Measurements from ENCODE around the gene TERT. TPM values are rescaled to one million over a fixed set of nuclear protein-coding genes. Genes with fewer than 3 reads are reported as not detected.
"Not testable (repeated sequence)": the region's sequence is repeated elsewhere in the genome, so short reads cannot be mapped to it uniquely, and the experiment has no call there.

TERT gene
- total RNA-seq, 1 experiment from 2014 or later, result 0.80 TPM

DNA sequence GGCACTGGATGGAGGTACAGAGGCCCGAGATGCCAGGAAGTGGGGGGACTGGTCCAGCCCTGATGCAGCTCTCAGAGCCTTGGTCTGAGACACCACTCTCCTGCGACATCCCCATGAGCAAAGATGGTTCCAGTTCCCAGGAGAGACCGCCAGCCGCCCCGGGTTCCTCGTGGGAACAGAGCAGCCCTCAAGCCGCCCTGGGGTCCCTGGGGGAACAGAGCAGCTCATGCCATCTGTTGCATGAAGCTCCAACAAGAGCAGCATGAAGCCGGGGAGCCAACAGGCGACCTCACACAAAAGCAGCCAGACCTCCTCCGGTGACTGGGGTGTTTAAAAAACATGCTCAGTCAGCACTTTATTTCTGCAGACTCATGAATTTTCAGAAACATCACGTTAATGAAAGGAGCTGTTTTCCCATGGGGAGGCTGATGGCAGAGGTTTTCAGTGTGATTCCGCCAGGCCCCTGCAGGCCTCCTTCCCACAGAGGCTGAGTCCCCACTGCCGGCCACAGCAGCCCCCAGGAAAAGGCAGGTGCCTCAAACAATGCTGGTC lies 63.4 kb downstream of the TERT start:
- Histone ChIP-seq H3K9ac (ENCODE audit: low read length) (no peak overlapping the region), H3K79me2 (ENCODE audit: low read length) (no peaks in the 10 kb centered on the region), H3K4me3 (ENCODE audit: low read length) (no peak overlapping the region), H3K4me1 (ENCODE audit: insufficient read depth, low read length) (peaks cover 13% of the 10 kb centered on the region), H3K27me3 (ENCODE audit: low read length) (no peaks in the 10 kb centered on the region; the same call in 1 of the 2 replicates), H3K4me2 (ENCODE audit: low read length) (no peak overlapping the region), H3F3A (ENCODE audit: low read length, unreplicated experiment) (no peaks in the 10 kb centered on the region), H3K9me3 (ENCODE audit: low read length) (0 out of 2 replicates have a peak, but pooled peaks cover 5% of the 10 kb centered on the region), H2AFZ (ENCODE audit: low read length) (no peak overlapping the region), H3K36me3 (ENCODE audit: low read depth, low read length) (no peaks in the 10 kb centered on the region), H3K9me2 (replicated peaks; ENCODE audit: low read length) (no peaks in the 10 kb centered on the region), H3K27ac (ENCODE audit: low read length) (no peak overlapping the region), H4K20me1 (ENCODE audit: low read length) (peaks cover 9% of the 10 kb centered on the region; the same call in 1 of the 2 replicates)
- BruUV-seq (replicated peaks), result no TSS peak
- ChIA-PET POLR2A (ENCODE audit: unreplicated experiment) (no interaction called here), CTCF (no interaction called here)
- TF ChIP-seq EZH2 (IDR thresholded peaks at IDR 0.05; ENCODE audit: low read length, unreplicated experiment) (no peak), EZH2phosphoT487 (IDR thresholded peaks at IDR 0.05; ENCODE audit: borderline replicate concordance, low read length) (no peak)
- TF ChIP-seq, protein P1, sequence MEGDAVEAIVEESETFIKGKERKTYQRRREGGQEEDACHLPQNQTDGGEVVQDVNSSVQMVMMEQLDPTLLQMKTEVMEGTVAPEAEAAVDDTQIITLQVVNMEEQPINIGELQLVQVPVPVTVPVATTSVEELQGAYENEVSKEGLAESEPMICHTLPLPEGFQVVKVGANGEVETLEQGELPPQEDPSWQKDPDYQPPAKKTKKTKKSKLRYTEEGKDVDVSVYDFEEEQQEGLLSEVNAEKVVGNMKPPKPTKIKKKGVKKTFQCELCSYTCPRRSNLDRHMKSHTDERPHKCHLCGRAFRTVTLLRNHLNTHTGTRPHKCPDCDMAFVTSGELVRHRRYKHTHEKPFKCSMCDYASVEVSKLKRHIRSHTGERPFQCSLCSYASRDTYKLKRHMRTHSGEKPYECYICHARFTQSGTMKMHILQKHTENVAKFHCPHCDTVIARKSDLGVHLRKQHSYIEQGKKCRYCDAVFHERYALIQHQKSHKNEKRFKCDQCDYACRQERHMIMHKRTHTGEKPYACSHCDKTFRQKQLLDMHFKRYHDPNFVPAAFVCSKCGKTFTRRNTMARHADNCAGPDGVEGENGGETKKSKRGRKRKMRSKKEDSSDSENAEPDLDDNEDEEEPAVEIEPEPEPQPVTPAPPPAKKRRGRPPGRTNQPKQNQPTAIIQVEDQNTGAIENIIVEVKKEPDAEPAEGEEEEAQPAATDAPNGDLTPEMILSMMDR (conservative IDR thresholded peaks at IDR 0.05; ENCODE audit: low read depth, low read length), result no peak
- intact Hi-C loops (cut with micrococcal nuclease), result no loop called here
- DNase-seq, result no peak
- ATAC-seq, result no peak

DNA sequence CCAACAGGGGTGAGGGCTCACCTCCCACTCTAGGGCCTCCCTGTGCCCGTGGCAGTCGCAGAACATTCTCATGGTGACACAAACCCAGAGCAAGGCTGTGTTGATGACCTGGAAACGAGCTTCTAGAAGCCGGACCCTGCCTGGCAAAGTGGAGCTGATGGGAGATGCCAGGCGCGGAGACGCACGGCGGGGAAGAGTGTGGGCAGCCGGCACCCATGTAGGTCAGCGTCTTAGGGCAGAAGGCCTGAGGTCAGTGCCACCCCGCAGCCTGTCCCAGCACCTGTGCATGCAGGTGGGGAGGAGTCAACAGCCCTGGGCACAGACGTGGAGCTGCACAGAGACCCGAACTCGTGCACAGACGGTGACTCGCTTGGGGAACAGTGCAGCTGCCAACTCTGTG lies 64.3 kb downstream of the TERT start:
- CTCF ChIA-PET, result no interaction called here
- no peak overlapping the region for H3K27ac ChIP-seq (ENCODE audit: low read length)
- BruUV-seq (replicated peaks), result no TSS peak
- no peak overlapping the region for H2AFZ ChIP-seq (ENCODE audit: low read length)
- POLR2A ChIA-PET (ENCODE audit: unreplicated experiment), result no interaction called here
- no peak overlapping the region for H3K4me3 ChIP-seq (ENCODE audit: low read length)
- H4K20me1 ChIP-seq (ENCODE audit: low read length), result peaks cover 9% of the 10 kb centered on the region; the same call in 1 of the 2 replicates
- peaks cover 13% of the 10 kb centered on the region for H3K4me1 ChIP-seq (ENCODE audit: insufficient read depth, low read length)
- ATAC-seq (no peak), DNase-seq (no peak)
- H3K9ac ChIP-seq (ENCODE audit: low read length), result no peak overlapping the region
- no peaks in the 10 kb centered on the region for H3K79me2 ChIP-seq (ENCODE audit: low read length)
- H3K27me3 ChIP-seq (ENCODE audit: low read length), result no peaks in the 10 kb centered on the region; the same call in 1 of the 2 replicates
- intact Hi-C loops (cut with micrococcal nuclease), result no loop called here
- no peaks in the 10 kb centered on the region for H3K9me2 ChIP-seq (replicated peaks; ENCODE audit: low read length)
- TF ChIP-seq EZH2phosphoT487 (IDR thresholded peaks at IDR 0.05; ENCODE audit: borderline replicate concordance, low read length) (no peak), EZH2 (IDR thresholded peaks at IDR 0.05; ENCODE audit: low read length, unreplicated experiment) (no peak)
- TF ChIP-seq, protein P1 (conservative IDR thresholded peaks at IDR 0.05; ENCODE audit: low read depth, low read length), result no peak
- no peaks in the 10 kb centered on the region for H3K9me3 ChIP-seq (ENCODE audit: low read length)
- H3K4me2 ChIP-seq (ENCODE audit: low read length), result no peak overlapping the region
- no peaks in the 10 kb centered on the region for H3F3A ChIP-seq (ENCODE audit: low read length, unreplicated experiment)
- no peaks in the 10 kb centered on the region for H3K36me3 ChIP-seq (ENCODE audit: low read depth, low read length)

DNA sequence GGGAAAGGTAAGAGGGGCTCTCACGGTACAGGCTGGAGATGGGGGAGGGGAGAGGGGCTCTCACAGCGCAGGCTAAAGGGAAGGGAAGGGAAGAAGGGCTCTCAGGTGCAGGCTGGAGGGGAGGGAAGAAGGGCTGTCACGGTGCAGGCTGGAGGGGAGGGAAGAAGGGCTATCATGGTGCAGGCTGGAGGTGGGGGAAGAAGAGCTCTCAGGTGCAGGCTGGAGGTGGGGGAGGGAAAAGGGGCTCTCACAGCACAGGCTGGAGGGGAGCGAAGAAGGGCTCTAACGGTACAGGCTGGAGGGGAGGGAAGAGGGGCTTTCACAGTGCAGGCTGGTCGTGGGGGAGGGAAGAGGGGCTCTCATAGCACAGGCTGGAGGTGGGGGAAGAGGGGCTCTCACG lies 65.0 kb downstream of the TERT start:
- H3K4me3 ChIP-seq (ENCODE audit: low read length), result no peak overlapping the region
- H3K4me2 ChIP-seq (ENCODE audit: low read length), result no peak overlapping the region
- no peaks in the 10 kb centered on the region for H3F3A ChIP-seq (ENCODE audit: low read length, unreplicated experiment)
- peaks cover under 1% of the 10 kb centered on the region; the same call in 1 of the 2 replicates for H3K27me3 ChIP-seq (ENCODE audit: low read length)
- H3K4me1 ChIP-seq (ENCODE audit: insufficient read depth, low read length), result peaks cover 13% of the 10 kb centered on the region
- no peaks in the 10 kb centered on the region for H3K79me2 ChIP-seq (ENCODE audit: low read length)
- TF ChIP-seq EZH2 (IDR thresholded peaks at IDR 0.05; ENCODE audit: low read length, unreplicated experiment) (no peak), EZH2phosphoT487 (IDR thresholded peaks at IDR 0.05; ENCODE audit: borderline replicate concordance, low read length) (no peak)
- TF ChIP-seq, protein P1 (conservative IDR thresholded peaks at IDR 0.05; ENCODE audit: low read depth, low read length), result no peak
- H3K36me3 ChIP-seq (ENCODE audit: low read depth, low read length), result no peaks in the 10 kb centered on the region
- ATAC-seq (no peak), DNase-seq (no peak)
- H3K9me3 ChIP-seq (ENCODE audit: low read length), result no peaks in the 10 kb centered on the region
- intact Hi-C loops (cut with micrococcal nuclease), result loop anchor here (5.0 kb wide), 1 partner anchor 117 kb away; the partner anchor contains the start of gene CLPTM1L
- H3K9ac ChIP-seq (ENCODE audit: low read length), result no peak overlapping the region
- no TSS peak for BruUV-seq (replicated peaks)
- H4K20me1 ChIP-seq (ENCODE audit: low read length), result peaks cover 9% of the 10 kb centered on the region; the same call in 1 of the 2 replicates
- ChIA-PET CTCF (no interaction called here), POLR2A (ENCODE audit: unreplicated experiment) (no interaction called here)
- H3K27ac ChIP-seq (ENCODE audit: low read length), result no peak overlapping the region
- no peak overlapping the region for H2AFZ ChIP-seq (ENCODE audit: low read length)
- no peaks in the 10 kb centered on the region for H3K9me2 ChIP-seq (replicated peaks; ENCODE audit: low read length)

DNA sequence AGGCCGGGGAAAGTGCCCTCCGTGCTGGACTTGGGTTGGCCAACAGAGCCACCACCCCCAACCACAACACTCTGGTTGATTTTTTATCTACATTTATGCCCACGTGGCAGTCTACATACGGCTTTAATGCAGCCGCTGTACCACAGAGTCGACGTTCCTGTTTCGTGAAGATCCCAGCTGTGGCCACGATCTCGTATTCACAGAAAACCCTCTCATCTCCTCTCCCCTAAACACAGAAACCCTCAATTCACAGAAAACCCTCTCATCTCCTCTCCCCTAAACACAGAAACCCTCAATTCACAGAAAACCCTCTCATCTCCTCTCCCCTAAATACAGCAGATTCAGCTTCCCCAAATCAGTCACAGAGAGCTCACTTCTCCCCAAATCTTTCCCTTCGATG lies 65.8 kb downstream of the TERT start:
- H2AFZ ChIP-seq (ENCODE audit: low read length); DNase-seq; POLR2A ChIA-PET (ENCODE audit: unreplicated experiment); H3K27me3 ChIP-seq (ENCODE audit: low read length); H3K79me2 ChIP-seq (ENCODE audit: low read length); H3K9ac ChIP-seq (ENCODE audit: low read length); CTCF ChIA-PET; H3K9me2 ChIP-seq (replicated peaks; ENCODE audit: low read length); H3K36me3 ChIP-seq (ENCODE audit: low read depth, low read length); BruUV-seq (replicated peaks); ATAC-seq; H3F3A ChIP-seq (ENCODE audit: low read length, unreplicated experiment); H3K27ac ChIP-seq (ENCODE audit: low read length); H3K9me3 ChIP-seq (ENCODE audit: low read length); H3K4me2 ChIP-seq (ENCODE audit: low read length); H4K20me1 ChIP-seq (ENCODE audit: low read length); H3K4me3 ChIP-seq (ENCODE audit: low read length): not testable (repeated sequence)
- H3K4me1 ChIP-seq (ENCODE audit: insufficient read depth, low read length), result peaks cover 13% of the 10 kb centered on the region
- intact Hi-C loops (cut with micrococcal nuclease), result loop anchor here (5.0 kb wide), 1 partner anchor 118 kb away; the partner anchor contains the start of gene CLPTM1L

Measured in PC-3 (cell line).